ENCODE results near the gene SNX12.
"Not testable (repeated sequence)": the region's sequence is repeated elsewhere in the genome, so short reads cannot be mapped to it uniquely, and the experiment has no call there.

Gene SNX12

GRCh38 chrX:71095033-71095432, 26.9 kb upstream of the SNX12 start:
- in situ Hi-C loops (cut with HindIII; ENCODE audit: low sequenced_read_pairs), result no loop called here

- in situ Hi-C loops (cut with HindIII; ENCODE audit: low sequenced_read_pairs), result no loop called here
Measured at GRCh38 chrX:71091263-71091662, 23.1 kb upstream of the SNX12 start.

- in situ Hi-C loops (cut with HindIII; ENCODE audit: low sequenced_read_pairs), result no loop called here
Measured at GRCh38 chrX:71085900-71086299, 17.8 kb upstream of the SNX12 start.

GRCh38 chrX:71082822-71083221, 14.7 kb upstream of the SNX12 start:
- in situ Hi-C loops (cut with HindIII; ENCODE audit: low sequenced_read_pairs), result no loop called here

GRCh38 chrX:71082124-71082647, 14.1 kb upstream of the SNX12 start:
- in situ Hi-C loops (cut with HindIII; ENCODE audit: low sequenced_read_pairs), result no loop called here

- in situ Hi-C loops (cut with HindIII; ENCODE audit: low sequenced_read_pairs), result no loop called here
Measured at GRCh38 chrX:71081330-71082123, 13.4 kb upstream of the SNX12 start.

- in situ Hi-C loops (cut with HindIII; ENCODE audit: low sequenced_read_pairs), result loop anchor here (25.0 kb wide), 1 partner anchor 92 kb away; no protein-coding TSS in a partner anchor
Measured at GRCh38 chrX:71070531-71070930, 2.4 kb upstream of the SNX12 start.

GRCh38 chrX:71067712-71068043, 456 bp downstream of the SNX12 start:
- in situ Hi-C loops (cut with HindIII; ENCODE audit: low sequenced_read_pairs), result loop anchor here (25.0 kb wide), 1 partner anchor 95 kb away; no protein-coding TSS in a partner anchor

GRCh38 chrX:71067089-71067488, 1.0 kb downstream of the SNX12 start:
- in situ Hi-C loops (cut with HindIII; ENCODE audit: low sequenced_read_pairs), result loop anchor here (25.0 kb wide), 1 partner anchor 95 kb away; no protein-coding TSS in a partner anchor

- in situ Hi-C loops (cut with HindIII; ENCODE audit: low sequenced_read_pairs), result loop anchor here (25.0 kb wide), 1 partner anchor 102 kb away; no protein-coding TSS in a partner anchor
Measured at GRCh38 chrX:71060127-71060526, 8.0 kb downstream of the SNX12 start.

- in situ Hi-C loops (cut with HindIII; ENCODE audit: low sequenced_read_pairs), result loop anchor here (25.0 kb wide), 1 partner anchor 104 kb away; no protein-coding TSS in a partner anchor
Measured at GRCh38 chrX:71057848-71058530, 10.1 kb downstream of the SNX12 start.

GRCh38 chrX:71056867-71057266, 11.3 kb downstream of the SNX12 start:
- in situ Hi-C loops (cut with HindIII; ENCODE audit: low sequenced_read_pairs), result loop anchor here (25.0 kb wide), 1 partner anchor 105 kb away; no protein-coding TSS in a partner anchor

GRCh38 chrX:71053217-71053621, 14.9 kb downstream of the SNX12 start:
- in situ Hi-C loops (cut with HindIII; ENCODE audit: low sequenced_read_pairs), result loop anchor here (25.0 kb wide), 1 partner anchor 109 kb away; no protein-coding TSS in a partner anchor

- in situ Hi-C loops (cut with HindIII; ENCODE audit: low sequenced_read_pairs), result loop anchor here (25.0 kb wide), 1 partner anchor 110 kb away; no protein-coding TSS in a partner anchor
Measured at GRCh38 chrX:71052721-71053120, 15.4 kb downstream of the SNX12 start.

GRCh38 chrX:71047891-71048290, 20.2 kb downstream of the SNX12 start:
- in situ Hi-C loops (cut with HindIII; ENCODE audit: low sequenced_read_pairs), result not testable (repeated sequence)

- in situ Hi-C loops (cut with HindIII; ENCODE audit: low sequenced_read_pairs), result no loop called here
Measured at GRCh38 chrX:71017396-71017939, 50.7 kb downstream of the SNX12 start.

Data from endothelial cell of hepatic sinusoid (primary cell).